H1 (cell line): Measurements from ENCODE around the gene SERINC5. TPM values are rescaled to one million over a fixed set of nuclear protein-coding genes. Genes with fewer than 3 reads are reported as not detected.

Source experiments
- CHD1 ChIP-seq: IDR thresholded peaks from 2 replicates; pipeline ENCODE4 v1.6.1; 2012; ENCODE audit warnings: low read depth, low read length, improper control_type of control experiment
- SAP30 ChIP-seq: fragments of 300-600 bp; sonication (generic); IDR thresholded peaks from 2 replicates; pipeline ENCODE4 v1.7.1; 2012; ENCODE audit warnings: low read length, moderate library complexity, mild to moderate bottlenecking, inconsistent platforms; ENCODE audit not compliant: insufficient read depth, insufficient replicate concordance
- TEAD4 ChIP-seq: IDR thresholded peaks from 2 replicates; pipeline ENCODE4 v1.6.1; 2012; ENCODE audit warnings: low read depth, low read length, inconsistent platforms, mixed read lengths
- polyA plus RNA-seq, 7 experiments: library from polyadenylated mRNA; depleted of rRNA in 3 of 7; stranded (reverse) in 5 of 7; unstranded in 2 of 7; fragments of >200 nt in 5 of 7; fragments of 200-250 nt in 2 of 7; gene quantifications; 1 replicate in 5 of 7; 2 replicates in 1 of 7; 4 replicates in 1 of 7; pipeline versions ENCODE4 v1.2.1 to v1.2.3, GENCODE V29; 2011 to 2013; ENCODE audit warnings: missing spikeins in 2 of 7, mixed read lengths in 2 of 7
- total RNA-seq: library from RNA; stranded (reverse); fragmentation: NEBNext Ultra II Directional; extraction: Animal tissue kit (Norgen Biotek cat#: 25700); gene quantifications from 2 replicates; pipeline ENCODE4 v1.2.1, GENCODE V29; 2021

SERINC5 gene
- total and polyA plus RNA-seq, 2 of the 8 experiments (the other 6 are each of a cell fraction or from before 2014, with no cell fraction given): 32.2 to 149 TPM

DNA sequence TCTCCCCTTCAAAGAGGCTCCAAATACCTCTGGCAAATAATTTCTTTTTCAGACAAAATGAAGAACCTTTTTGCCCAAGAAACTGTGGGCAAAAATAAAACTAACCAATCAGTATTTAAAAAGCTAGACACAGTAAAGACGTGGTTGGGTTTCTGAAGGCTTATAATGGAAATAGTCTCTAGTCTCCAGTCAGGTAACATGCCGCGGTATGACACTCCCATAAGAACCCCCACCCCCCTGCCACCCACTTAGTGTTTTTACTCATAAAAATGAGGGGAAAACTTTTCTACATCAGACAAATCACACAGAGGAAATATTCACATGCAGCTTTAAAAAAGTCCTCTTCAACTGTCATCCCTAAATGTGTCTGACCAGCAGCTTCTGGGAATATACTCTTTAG is 115.4 kb downstream of the SERINC5 start (continued):
- TF ChIP-seq SAP30 (no peak), TEAD4 (no peak), CHD1 (no peak)
